HepG2 (cell line): Measurements from ENCODE around the gene NRN1. TPM values are rescaled to one million over a fixed set of nuclear protein-coding genes. Genes with fewer than 3 reads are reported as not detected.
A peak's percentile ranks its signal among the peaks of the same experiment; 100 is the strongest.

Source experiments
- ARID3A ChIP-seq: IDR thresholded peaks from 2 replicates; pipeline ENCODE4 v1.6.1; 2012; ENCODE audit warnings: low read depth, low read length, improper control_type of control experiment
- CCDC6 ChIP-seq: sonication (generic); formaldehyde crosslinking; IDR thresholded peaks from 2 replicates; pipeline ENCODE4 v1.8.1; 2022; ENCODE audit warnings: mild to moderate bottlenecking, missing genetic modification reagents, moderate library complexity
- DR1 ChIP-seq: sonication (generic); formaldehyde crosslinking; IDR thresholded peaks from 2 replicates; pipeline ENCODE4 v1.8.0; 2021; ENCODE audit warnings: mild to moderate bottlenecking, missing genetic modification reagents, inconsistent platforms
- ESRRA ChIP-seq: sonication (generic); formaldehyde crosslinking; IDR thresholded peaks from 2 replicates; pipeline ENCODE4 v1.5.1; 2020; ENCODE audit warnings: mild to moderate bottlenecking, low read depth, missing genetic modification reagents
- FOSL1 ChIP-seq: sonication (generic); formaldehyde crosslinking; IDR thresholded peaks from 2 replicates; pipeline ENCODE4 v1.9.0; 2021; ENCODE audit warnings: missing genetic modification reagents, borderline replicate concordance
- FOXK1 ChIP-seq: sonication (generic); formaldehyde crosslinking; IDR thresholded peaks from 2 replicates; pipeline ENCODE4 v1.4.0; 2020; ENCODE audit warnings: low read depth, missing genetic modification reagents, borderline replicate concordance
- IKZF1 ChIP-seq: fragments of 450-650 bp; IDR thresholded peaks from 2 replicates; pipeline ENCODE4 v1.7.1; 2016
- MBNL3 ChIP-seq: fragments of 250-450 bp; sonication (Bioruptor Pico); conservative IDR thresholded peaks from 2 replicates; pipeline ENCODE4 v1.8.0; 2022; ENCODE audit warnings: mild to moderate bottlenecking, inconsistent platforms
- PLSCR1 ChIP-seq: sonication (generic); formaldehyde crosslinking; IDR thresholded peaks from 2 replicates; pipeline ENCODE4 v1.5.0; 2020; ENCODE audit warnings: missing genetic modification reagents, mild to moderate bottlenecking, borderline replicate concordance
- POGZ ChIP-seq: sonication (generic); formaldehyde crosslinking; IDR thresholded peaks from 2 replicates; pipeline ENCODE4 v1.4.0; 2020; ENCODE audit warnings: mild to moderate bottlenecking, missing genetic modification reagents
- SMYD3 ChIP-seq: sonication (generic); formaldehyde crosslinking; IDR thresholded peaks from 2 replicates; pipeline ENCODE4 v1.8.1; 2023; ENCODE audit warnings: mild to moderate bottlenecking, missing genetic modification reagents
- TAF1 ChIP-seq: sonication (generic); formaldehyde crosslinking; IDR thresholded peaks from 2 replicates; pipeline ENCODE4 v1.4.0; 2020; ENCODE audit warnings: missing genetic modification reagents
- XBP1 ChIP-seq: sonication (generic); formaldehyde crosslinking; IDR thresholded peaks from 2 replicates; pipeline ENCODE4 v1.5.0; 2020; ENCODE audit warnings: missing genetic modification reagents
- ZFY ChIP-seq: sonication (generic); formaldehyde crosslinking; IDR thresholded peaks from 2 replicates; pipeline ENCODE4 v1.4.0; 2020; ENCODE audit warnings: missing genetic modification reagents
- ZNF263 ChIP-seq: sonication (generic); formaldehyde crosslinking; IDR thresholded peaks from 2 replicates; pipeline ENCODE4 v1.4.0; 2020; ENCODE audit warnings: missing genetic modification reagents
- ZNF34 ChIP-seq: sonication (generic); formaldehyde crosslinking; IDR thresholded peaks from 2 replicates; pipeline ENCODE4 v1.4.0; 2020; ENCODE audit warnings: mild to moderate bottlenecking, missing genetic modification reagents, borderline replicate concordance
- ZNF367 ChIP-seq: sonication (generic); formaldehyde crosslinking; IDR thresholded peaks from 2 replicates; pipeline ENCODE4 v1.4.0; 2020; ENCODE audit warnings: missing genetic modification reagents, borderline replicate concordance
- ZNF513 ChIP-seq: sonication (generic); formaldehyde crosslinking; conservative IDR thresholded peaks from 2 replicates; pipeline ENCODE4 v1.5.0; 2020; ENCODE audit warnings: missing genetic modification reagents
- ZNF576 ChIP-seq: sonication (generic); formaldehyde crosslinking; IDR thresholded peaks from 2 replicates; pipeline ENCODE4 v1.4.0; 2020; ENCODE audit warnings: mild to moderate bottlenecking, missing genetic modification reagents
- ZNF639 ChIP-seq: conservative IDR thresholded peaks from 2 replicates; pipeline ENCODE4 v1.6.1; 2018; ENCODE audit warnings: missing genetic modification reagents
- ZNF776 ChIP-seq: sonication (generic); formaldehyde crosslinking; IDR thresholded peaks from 2 replicates; pipeline ENCODE4 v1.4.0; 2020; ENCODE audit warnings: mild to moderate bottlenecking, missing genetic modification reagents
- ZNF878 ChIP-seq: sonication (generic); formaldehyde crosslinking; IDR thresholded peaks from 2 replicates; pipeline ENCODE4 v1.8.1; 2023; ENCODE audit warnings: mild to moderate bottlenecking, missing genetic modification reagents, moderate library complexity
- polyA plus RNA-seq, 8 experiments: library from polyadenylated mRNA; depleted of rRNA in 3 of 8; stranded (reverse) in 7 of 8; unstranded in 1 of 8; fragments of >200 nt; fragmentation: Illumina TruSeq in 4 of 8; extraction: Trizol in 4 of 8; gene quantifications; 2 replicates each; pipeline versions ENCODE4 v1.2.1 to v1.2.3, GENCODE V29; 2011 to 2016; ENCODE audit warnings: low read depth in 4 of 8, missing spikeins in 1 of 8, mixed read lengths in 1 of 8; ENCODE audit not compliant: insufficient read depth in 1 of 8
- total RNA-seq, 5 experiments: library from RNA; depleted of rRNA; stranded (reverse); fragments of >200 nt; fragmentation: Illumina TruSeq; extraction: Trizol; gene quantifications; 2 replicates each; pipeline ENCODE4 v1.2.3, GENCODE V29; 2016; ENCODE audit warnings: low read depth in 1 of 5

Gene NRN1
- total and polyA plus RNA-seq, 2 of the 13 experiments (the other 11 are each of a cell fraction or from before 2014, with no cell fraction given): 0.11 TPM; not detected in 1

- TF ChIP-seq FOSL1 (CRISPR knock-in tag) (no peak), ARID3A (no peak), ZNF639 (CRISPR knock-in tag) (no peak), ZNF576 (CRISPR knock-in tag) (no peak), ESRRA (CRISPR knock-in tag) (no peak), TAF1 (no peak), ZFY (CRISPR knock-in tag) (no peak), XBP1 (CRISPR knock-in tag) (no peak), ZNF776 (CRISPR knock-in tag) (no peak), IKZF1 (no peak), ZNF263 (CRISPR knock-in tag) (no peak), ZNF34 (CRISPR knock-in tag) (no peak), FOXK1 (0 out of 2 replicates have a peak, but pooled peaks have one; percentile 17), ZNF367 (no peak), ZNF513 (CRISPR knock-in tag) (no peak), POGZ (CRISPR knock-in tag) (peak; percentile 49; the same call in 1 of the 2 replicates), SMYD3 (CRISPR knock-in tag) (no peak), PLSCR1 (CRISPR knock-in tag) (no peak), CCDC6 (no peak), ZNF878 (no peak), DR1 (CRISPR knock-in tag) (no peak), MBNL3 (CRISPR knock-in tag) (no peak)
Observed at GRCh38 chr6:6008648-6009421, 2.1 kb upstream of the NRN1 start (continued).
